Lower leg skin (tissue), 4 donors: ENCODE data around the gene SRD5A3. TPM values are rescaled to one million over a fixed set of nuclear protein-coding genes. Genes with fewer than 3 reads are reported as not detected.

Source experiments
- total RNA-seq, 4 donors: library from RNA; depleted of rRNA; stranded (reverse); fragments of >200 nt; gene quantifications; one replicate each; pipeline ENCODE4 v1.1.0, GENCODE V29; 2016

SRD5A3 gene
- total RNA-seq, 4 donors from 2014 or later, result 6.9 to 21.7 (median 9.3) TPM

Other genes starting within 250 kb of the SRD5A3 start
- 10 to 100 TPM in 2 of 4 donors, 1 to 10 TPM in 2; 4.3 to 13.9 (median 8.7) TPM for gene KDR, start 220.6 kb upstream of the SRD5A3 start, total RNA-seq
- 100 to 1,000 TPM in 1 of 4 donors, 10 to 100 TPM in 3; 84.1 to 149 (median 91.4) TPM for gene TMEM165, start 49.7 kb downstream of the SRD5A3 start, total RNA-seq
- 10 to 100 TPM; 10.4 to 14.4 (median 12.5) TPM for gene CLOCK, start 200.7 kb downstream of the SRD5A3 start, total RNA-seq
- not detected for gene PDCL2, start 246.0 kb downstream of the SRD5A3 start, total RNA-seq